GM19043 (cell line): ENCODE measurements around the gene COA3.

Experiments used
- ATAC-seq: cut with Tn5 transposase; IDR thresholded peaks from one replicate; pipeline ENCODE4 v1.9.1; 2021; ENCODE audit warnings: low read depth; ENCODE audit not compliant: unreplicated experiment

Gene COA3, protein sequence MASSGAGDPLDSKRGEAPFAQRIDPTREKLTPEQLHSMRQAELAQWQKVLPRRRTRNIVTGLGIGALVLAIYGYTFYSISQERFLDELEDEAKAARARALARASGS

GRCh38 chr17:42798383-42799380 lies at the start of gene COA3, which contains the start of gene CNTD1:
TSS of gene COA3 (minus strand) at chr17:42798704. CDS start at chr17:42798681, 23 bp downstream.
TSS of gene CNTD1 (plus strand) at chr17:42798861. CDS start at chr17:42799068, 207 bp downstream.
- peak; percentile 74 for ATAC-seq

DNA sequence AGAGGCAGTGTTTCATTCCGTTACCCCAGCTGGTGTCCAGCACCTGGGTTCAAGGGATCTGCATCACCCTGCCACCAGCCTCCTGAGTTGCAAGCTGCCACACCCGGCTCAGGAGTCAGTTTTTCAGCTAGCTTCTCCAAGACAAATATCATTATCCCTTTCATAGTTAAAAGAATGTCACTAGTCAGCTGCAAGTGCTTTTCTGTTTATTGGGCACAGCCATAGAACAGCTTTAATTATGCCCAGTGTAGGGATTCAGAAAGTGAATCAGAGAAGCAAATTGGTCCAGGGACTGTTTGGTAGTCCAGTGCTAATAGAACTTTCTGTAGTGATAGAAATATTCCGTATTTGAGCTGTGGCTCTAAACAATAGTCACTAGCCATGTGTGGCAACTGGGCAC lies 49.6 kb upstream of the COA3 start:
- ATAC-seq = no peak

- no peak for ATAC-seq
Measured at GRCh38 chr17:42846594-42847280, 48.2 kb upstream of the COA3 start.

- no peak for ATAC-seq
Measured at GRCh38 chr17:42845918-42846593, 47.6 kb upstream of the COA3 start.

GRCh38 chr17:42845556-42845917 lies 47.0 kb upstream of the COA3 start:
- ATAC-seq = no peak

DNA sequence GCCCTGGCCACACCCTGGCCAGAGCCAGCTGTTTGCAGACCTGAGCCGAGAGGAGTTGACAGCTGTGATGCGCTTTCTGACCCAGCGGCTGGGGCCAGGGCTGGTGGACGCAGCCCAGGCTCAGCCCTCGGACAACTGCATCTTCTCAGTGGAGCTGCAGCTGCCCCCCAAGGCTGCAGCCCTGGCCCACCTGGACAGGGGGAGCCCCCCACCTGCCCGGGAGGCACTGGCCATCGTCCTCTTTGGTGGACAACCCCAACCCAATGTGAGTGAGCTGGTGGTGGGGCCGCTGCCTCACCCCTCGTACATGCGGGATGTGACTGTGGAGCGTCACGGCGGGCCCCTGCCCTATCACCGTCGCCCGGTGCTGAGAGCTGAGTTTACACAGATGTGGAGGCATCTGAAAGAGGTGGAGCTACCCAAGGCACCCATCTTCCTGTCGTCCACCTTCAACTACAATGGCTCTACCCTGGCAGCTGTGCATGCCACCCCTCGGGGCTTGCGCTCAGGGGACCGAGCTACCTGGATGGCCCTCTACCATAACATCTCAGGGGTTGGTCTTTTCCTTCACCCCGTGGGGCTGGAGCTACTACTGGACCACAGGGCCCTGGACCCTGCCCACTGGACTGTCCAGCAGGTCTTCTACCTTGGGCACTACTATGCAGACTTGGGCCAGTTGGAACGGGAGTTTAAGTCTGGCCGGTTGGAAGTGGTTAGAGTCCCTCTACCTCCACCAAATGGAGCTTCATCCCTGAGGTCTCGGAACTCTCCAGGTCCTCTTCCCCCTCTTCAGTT lies 46.5 kb upstream of the COA3 start:
- ATAC-seq = no peak

DNA sequence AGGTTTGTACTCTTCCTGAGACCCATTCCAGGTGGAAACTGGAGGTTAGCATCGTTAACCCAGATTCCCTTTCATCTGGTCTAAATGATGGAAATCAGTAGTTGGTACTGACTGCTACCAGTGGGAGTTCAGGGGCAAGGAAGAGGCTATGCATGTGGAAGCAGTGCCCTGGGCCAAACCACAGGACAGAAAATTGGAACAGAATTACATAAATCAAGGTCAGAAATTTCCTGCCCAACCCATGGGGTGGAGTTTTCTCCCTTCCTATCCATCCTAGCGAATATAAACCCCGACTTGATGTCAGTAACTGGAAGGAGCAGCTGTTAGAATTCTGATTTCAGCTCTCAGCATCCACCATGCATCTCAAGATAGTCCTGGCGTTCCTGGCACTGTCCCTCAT lies 45.8 kb upstream of the COA3 start, which contains the start of gene AOC2:
AOC2 (plus strand) TSS at position 310 of the 400 bp plus-strand sequence; CDS start at position 357, 47 bp downstream.
- no peak for ATAC-seq

DNA sequence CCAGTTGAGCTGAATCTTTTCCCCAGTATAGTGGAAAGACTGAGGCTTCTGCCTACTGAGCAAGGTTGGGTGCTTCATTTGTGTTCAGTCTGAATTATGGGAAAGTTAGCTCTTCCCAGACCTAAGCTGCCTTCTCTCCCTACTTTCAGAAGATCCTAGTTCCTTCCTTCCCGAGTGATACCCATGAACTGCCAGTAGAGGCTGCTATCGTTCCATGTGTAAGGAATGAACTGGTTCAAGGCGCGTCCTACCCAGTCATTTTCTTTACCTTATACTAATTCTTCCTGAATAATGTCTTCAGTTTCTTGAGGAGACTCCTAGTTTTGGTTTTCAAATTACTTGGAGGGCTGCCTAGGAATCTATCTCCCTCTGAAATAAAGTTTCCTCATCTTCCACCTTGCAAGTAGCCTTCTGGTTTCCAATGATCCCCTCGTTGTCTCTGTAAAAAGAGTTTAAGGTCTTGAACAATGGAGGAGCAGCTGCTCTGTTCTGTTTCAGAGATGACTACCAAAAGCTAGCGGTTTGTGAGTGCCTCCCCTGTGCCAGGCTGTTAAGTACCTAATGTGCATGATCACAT lies 44.9 kb upstream of the COA3 start:
- no peak for ATAC-seq

DNA sequence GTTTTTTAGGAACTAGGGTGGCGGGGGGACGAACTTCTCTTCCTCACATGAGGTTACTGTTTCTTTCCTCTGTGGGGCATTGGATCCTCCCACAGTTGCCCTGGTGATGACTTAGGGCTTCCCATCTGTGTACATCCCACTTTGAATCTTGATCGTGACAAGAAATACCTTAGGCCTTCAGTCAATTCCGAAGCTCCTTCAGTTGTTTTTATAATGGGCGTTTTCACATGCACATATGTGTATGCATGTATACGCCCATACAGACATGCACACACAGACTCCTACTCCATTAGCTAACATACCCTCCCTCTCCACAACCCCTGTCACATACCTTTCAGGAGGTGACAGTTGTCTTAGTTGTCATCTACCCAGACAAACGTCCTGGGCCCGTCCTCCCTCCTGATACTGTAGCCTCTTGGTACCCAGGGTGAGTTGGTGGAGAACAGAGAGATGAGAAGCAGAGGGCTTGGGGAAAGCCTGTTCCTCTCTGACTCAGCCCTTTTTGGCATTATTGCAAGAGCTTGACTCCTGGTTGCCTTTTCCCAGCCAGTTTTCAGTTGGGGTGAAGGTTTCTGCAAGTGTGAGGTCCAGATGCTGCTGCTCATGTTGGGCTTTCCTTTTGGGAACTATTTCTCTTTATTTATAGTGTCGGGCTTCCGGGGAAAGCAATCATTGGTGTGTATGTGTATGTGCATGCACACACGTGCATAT lies 43.6 kb upstream of the COA3 start:
- ATAC-seq = no peak

GRCh38 chr17:42835732-42836131 lies 37.2 kb upstream of the COA3 start:
- ATAC-seq = no peak

- no peak for ATAC-seq
Measured at GRCh38 chr17:42833767-42834422, 35.4 kb upstream of the COA3 start.

DNA sequence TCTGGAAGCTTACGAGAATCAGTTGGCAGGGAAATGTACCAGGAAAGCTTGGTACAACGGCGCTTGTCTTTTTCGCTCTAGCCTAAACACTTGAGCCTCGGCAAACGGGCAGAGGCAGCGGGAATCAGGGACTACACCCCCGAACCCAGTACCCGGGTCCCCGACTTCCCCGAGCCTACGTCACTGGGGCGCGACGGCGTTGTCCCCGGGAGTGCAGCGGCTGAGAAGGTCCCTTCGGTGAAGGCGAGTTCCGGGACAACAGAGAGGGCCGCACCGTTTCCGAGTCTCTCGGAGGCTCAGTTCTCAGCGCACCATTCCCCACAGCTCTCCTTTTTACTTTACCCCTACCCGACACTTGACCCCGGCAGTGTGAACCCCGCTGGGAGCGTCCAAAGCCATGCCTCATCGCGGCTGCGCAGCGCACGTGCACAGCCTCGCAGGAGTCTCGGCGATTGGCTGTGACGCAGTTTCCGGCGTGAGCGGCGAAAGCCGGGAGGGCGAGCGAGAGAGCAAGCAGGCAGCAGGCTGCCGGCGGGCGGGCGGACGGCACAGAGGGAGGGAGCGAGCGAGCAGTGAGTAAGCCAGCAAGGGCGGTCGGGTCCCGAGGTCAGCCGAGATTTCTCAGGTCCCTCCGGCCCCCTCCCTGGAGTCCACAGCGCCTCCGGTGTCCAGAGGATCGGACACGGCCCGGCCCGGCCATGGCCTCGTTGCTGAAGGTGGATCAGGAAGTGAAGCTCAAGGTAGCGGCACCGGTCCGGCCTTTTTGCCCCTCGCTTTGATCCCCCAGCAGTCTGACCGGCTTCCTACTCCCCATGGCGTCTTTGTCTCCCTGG lies 34.6 kb upstream of the COA3 start, which contains the start of gene PSME3:
PSME3 (plus strand) TSS at position 464 of the 833 bp plus-strand sequence; CDS start at position 699, 235 bp downstream.
- peak; percentile 70 for ATAC-seq

- ATAC-seq = no peak
Measured at GRCh38 chr17:42832213-42832933, 33.9 kb upstream of the COA3 start.

DNA sequence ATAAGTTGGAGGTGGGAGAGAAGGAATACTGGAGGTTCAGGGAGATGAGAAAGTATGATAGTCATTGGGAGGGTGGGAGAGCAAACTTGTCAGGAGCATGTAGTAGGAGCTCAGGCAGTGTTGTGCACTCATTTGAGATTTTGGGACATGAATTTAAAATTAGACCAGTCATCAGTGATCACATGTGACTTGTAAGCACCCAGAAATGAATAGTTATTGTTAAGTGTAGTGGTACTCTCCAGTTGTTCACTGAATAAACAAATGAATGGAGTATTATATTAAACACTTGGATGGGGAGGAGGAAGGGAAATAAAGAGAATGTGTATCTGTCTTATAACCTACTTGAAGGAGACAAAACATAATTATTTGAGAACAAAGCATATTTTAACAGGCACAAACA lies 32.5 kb upstream of the COA3 start:
- ATAC-seq = no peak

DNA sequence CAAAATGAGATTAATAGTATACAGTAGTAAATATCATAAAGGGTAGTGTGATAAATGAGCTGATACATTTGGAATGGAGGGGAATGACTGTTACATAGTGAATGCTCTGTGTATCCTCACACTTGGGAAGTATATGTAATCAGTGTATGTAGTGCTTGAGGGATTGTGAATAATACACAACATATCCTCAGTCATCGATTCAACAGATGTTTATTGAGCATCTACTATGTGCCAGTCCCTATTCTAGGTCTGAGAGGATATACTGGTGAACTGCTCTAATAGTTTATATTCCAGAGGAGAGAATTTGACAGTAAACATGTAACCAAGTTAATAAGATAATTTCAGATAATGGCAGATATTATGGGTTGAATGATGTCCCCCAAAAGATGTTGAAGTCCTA lies 29.0 kb upstream of the COA3 start:
- no peak for ATAC-seq

GRCh38 chr17:42821176-42821575 lies 22.7 kb upstream of the COA3 start:
- no peak for ATAC-seq
